Activated CD4-positive, CD25-positive, alpha-beta regulatory T cell treated with anti-CD3 and anti-CD28 coated beads, Interleukin-2, amount 50 U/mL, for 24 hours (primary cell): Measurements from ENCODE around the gene NAT9.
A peak's percentile ranks its signal among the peaks of the same experiment; 100 is the strongest.

Experiments used
- ATAC-seq, 2 donors: fragments of 150-1000 bp; cut with Tn5 transposase; one replicate each; pipeline ENCODE4 v1.10.0; 2021; ENCODE audit warnings: mild to moderate bottlenecking in 1 of 2, moderate library complexity in 1 of 2

The NAT9 gene

GRCh38 chr17:74760404-74761105, 15.6 kb downstream of the NAT9 start:
- no peak for ATAC-seq

- ATAC-seq: no peak
Observed at GRCh38 chr17:74759941-74760340, 16.2 kb downstream of the NAT9 start.

GRCh38 chr17:74759243-74759801, 16.8 kb downstream of the NAT9 start:
- ATAC-seq: peak; percentile 63 to 79

- peak in 1 of 2 donors; percentile 44 for ATAC-seq
Observed at GRCh38 chr17:74758848-74759168, 17.3 kb downstream of the NAT9 start.

GRCh38 chr17:74757931-74758847, 18.0 kb downstream of the NAT9 start:
- no peak for ATAC-seq

GRCh38 chr17:74757502-74757901, 18.6 kb downstream of the NAT9 start:
- no peak for ATAC-seq

- ATAC-seq: no peak
Observed at GRCh38 chr17:74756891-74757290, 19.3 kb downstream of the NAT9 start.

- no peak for ATAC-seq
Observed at GRCh38 chr17:74755533-74755932, 20.6 kb downstream of the NAT9 start.

- ATAC-seq: no peak
Observed at GRCh38 chr17:74754832-74755231, 21.3 kb downstream of the NAT9 start.

GRCh38 chr17:74752822-74753401, 23.2 kb downstream of the NAT9 start:
- ATAC-seq: no peak

GRCh38 chr17:74752415-74752814, 23.7 kb downstream of the NAT9 start:
- ATAC-seq: no peak

GRCh38 chr17:74750327-74751069, 25.6 kb downstream of the NAT9 start:
- ATAC-seq: no peak

- ATAC-seq: no peak
Observed at GRCh38 chr17:74750039-74750326, 26.2 kb downstream of the NAT9 start.

- ATAC-seq: peak; percentile 2 to 10
Observed at GRCh38 chr17:74749279-74750038, 26.7 kb downstream of the NAT9 start.

GRCh38 chr17:74748529-74749278, 27.4 kb downstream of the NAT9 start, which contains the start of gene NHERF1:
Gene NHERF1 (plus strand): TSS chr17:74748628. CDS start chr17:74748847, 219 bp downstream.
- peak; percentile 91 to 92 for ATAC-seq

- no peak for ATAC-seq
Observed at GRCh38 chr17:74748279-74748528, 27.9 kb downstream of the NAT9 start.

- ATAC-seq: no peak
Observed at GRCh38 chr17:74746922-74747321, 29.2 kb downstream of the NAT9 start.

GRCh38 chr17:74746376-74746775, 29.8 kb downstream of the NAT9 start:
- ATAC-seq: no peak

GRCh38 chr17:74745548-74746177, 30.5 kb downstream of the NAT9 start:
- ATAC-seq: no peak

- peak; percentile 14 to 19 for ATAC-seq
Observed at GRCh38 chr17:74744714-74745547, 31.2 kb downstream of the NAT9 start.
